Fibroblast of villous mesenchyme (primary cell): ENCODE results near the gene UBE2D2. TPM values are rescaled to one million over a fixed set of nuclear protein-coding genes. Genes with fewer than 3 reads are reported as not detected.
"Not testable (repeated sequence)": the region's sequence is repeated elsewhere in the genome, so short reads cannot be mapped to it uniquely, and the experiment has no call there.

Source experiments
- DNase-seq: peaks from one replicate; pipeline ENCODE4 v3.0.0-alpha.2; 2010; ENCODE audit warnings: low read depth
- H3K4me3 ChIP-seq: 2 replicates; pipeline ENCODE4 v1.5.1; 2011; ENCODE audit warnings: low read depth, mild to moderate bottlenecking, low read length
- total RNA-seq: library from RNA; depleted of rRNA; stranded (reverse); fragments of >200 nt; gene quantifications from 2 replicates; pipeline ENCODE4 v1.2.3, GENCODE V29; 2012
- TF ChIP-seq, protein P1 (sequence below): IDR thresholded peaks from 2 replicates; pipeline ENCODE4 v1.5.1; 2012; ENCODE audit warnings: low read depth, mild to moderate bottlenecking, low read length; ENCODE audit not compliant: insufficient read depth

Gene UBE2D2
- total RNA-seq, 1 donor: 56.6 TPM

DNA sequence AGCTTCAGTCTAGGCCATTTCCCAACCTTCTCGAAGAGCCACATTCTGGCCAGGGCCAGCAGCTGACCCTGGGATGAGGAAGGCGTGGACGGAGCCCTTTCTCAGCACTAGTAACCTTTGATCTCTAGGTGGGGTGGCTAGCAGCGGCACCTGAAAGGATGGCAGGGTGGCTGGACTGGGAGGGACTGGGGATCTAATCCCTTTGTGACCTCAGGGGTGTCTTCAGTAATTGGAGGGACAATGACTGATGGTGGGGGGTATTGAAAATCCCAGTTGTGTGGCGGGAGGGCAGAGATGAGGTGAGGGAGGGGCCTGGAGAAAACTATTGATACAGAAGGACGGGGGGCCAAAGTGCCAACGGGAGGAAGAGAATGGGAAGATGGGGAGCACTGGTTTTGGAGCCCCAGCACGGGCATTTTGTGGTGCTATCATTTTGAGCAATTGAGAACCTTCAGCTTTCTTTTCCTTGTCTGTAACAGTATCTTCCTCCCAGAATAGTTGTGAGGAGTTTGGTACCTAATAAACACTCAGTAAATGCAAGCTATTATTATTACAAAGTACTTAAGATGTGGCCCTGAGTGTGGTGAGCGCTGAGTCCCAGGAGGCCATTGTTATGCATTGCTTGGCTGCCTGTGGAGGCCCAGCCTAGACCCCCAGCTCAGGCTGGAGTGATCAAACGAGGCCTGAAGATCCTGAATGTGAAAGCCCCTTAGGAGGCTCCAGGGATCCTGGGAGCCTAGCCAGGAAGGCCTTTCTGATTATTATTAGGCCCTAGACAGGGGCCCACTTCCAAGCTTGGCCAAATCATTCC lies 37.3 kb upstream of the UBE2D2 start:
- no peak for DNase-seq
- no peak overlapping the region for H3K4me3 ChIP-seq
- TF ChIP-seq, protein P1, sequence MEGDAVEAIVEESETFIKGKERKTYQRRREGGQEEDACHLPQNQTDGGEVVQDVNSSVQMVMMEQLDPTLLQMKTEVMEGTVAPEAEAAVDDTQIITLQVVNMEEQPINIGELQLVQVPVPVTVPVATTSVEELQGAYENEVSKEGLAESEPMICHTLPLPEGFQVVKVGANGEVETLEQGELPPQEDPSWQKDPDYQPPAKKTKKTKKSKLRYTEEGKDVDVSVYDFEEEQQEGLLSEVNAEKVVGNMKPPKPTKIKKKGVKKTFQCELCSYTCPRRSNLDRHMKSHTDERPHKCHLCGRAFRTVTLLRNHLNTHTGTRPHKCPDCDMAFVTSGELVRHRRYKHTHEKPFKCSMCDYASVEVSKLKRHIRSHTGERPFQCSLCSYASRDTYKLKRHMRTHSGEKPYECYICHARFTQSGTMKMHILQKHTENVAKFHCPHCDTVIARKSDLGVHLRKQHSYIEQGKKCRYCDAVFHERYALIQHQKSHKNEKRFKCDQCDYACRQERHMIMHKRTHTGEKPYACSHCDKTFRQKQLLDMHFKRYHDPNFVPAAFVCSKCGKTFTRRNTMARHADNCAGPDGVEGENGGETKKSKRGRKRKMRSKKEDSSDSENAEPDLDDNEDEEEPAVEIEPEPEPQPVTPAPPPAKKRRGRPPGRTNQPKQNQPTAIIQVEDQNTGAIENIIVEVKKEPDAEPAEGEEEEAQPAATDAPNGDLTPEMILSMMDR: no peak

GRCh38 chr5:139524446-139524845 lies 36.7 kb upstream of the UBE2D2 start:
- TF ChIP-seq, protein P1: no peak
- no peak for DNase-seq
- H3K4me3 ChIP-seq: no peak overlapping the region

GRCh38 chr5:139524940-139525585 lies 36.1 kb upstream of the UBE2D2 start:
- no peak for DNase-seq
- TF ChIP-seq, protein P1: no peak
- H3K4me3 ChIP-seq: no peak overlapping the region

- not testable (repeated sequence) for DNase-seq, H3K4me3 ChIP-seq
These were observed 35.4 kb upstream of the UBE2D2 start for GRCh38 chr5:139525586-139526308.

GRCh38 chr5:139526309-139527089 lies 34.6 kb upstream of the UBE2D2 start:
- not testable (repeated sequence) for DNase-seq, H3K4me3 ChIP-seq

DNA sequence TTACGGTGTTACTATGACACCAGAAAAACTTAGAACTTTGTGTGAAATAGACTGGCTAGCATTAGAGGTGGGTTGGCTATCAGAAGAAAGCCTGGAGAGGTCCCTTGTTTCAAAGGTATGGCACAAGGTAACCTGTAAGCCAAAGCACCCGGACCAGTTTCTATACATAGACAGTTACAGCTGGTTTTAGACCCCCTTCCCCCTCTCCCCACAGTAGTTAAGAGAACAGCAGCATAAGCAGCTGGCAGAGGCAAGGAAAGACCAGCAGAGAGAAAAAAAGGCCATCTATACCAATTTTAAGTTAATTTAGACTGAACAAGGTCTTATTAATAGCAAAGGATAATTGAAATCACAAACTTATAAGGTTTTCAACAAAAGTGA lies 34.1 kb upstream of the UBE2D2 start:
- not testable (repeated sequence) for DNase-seq, H3K4me3 ChIP-seq

- DNase-seq: not testable (repeated sequence)
These were observed 33.2 kb upstream of the UBE2D2 start for GRCh38 chr5:139527896-139528467.

DNA sequence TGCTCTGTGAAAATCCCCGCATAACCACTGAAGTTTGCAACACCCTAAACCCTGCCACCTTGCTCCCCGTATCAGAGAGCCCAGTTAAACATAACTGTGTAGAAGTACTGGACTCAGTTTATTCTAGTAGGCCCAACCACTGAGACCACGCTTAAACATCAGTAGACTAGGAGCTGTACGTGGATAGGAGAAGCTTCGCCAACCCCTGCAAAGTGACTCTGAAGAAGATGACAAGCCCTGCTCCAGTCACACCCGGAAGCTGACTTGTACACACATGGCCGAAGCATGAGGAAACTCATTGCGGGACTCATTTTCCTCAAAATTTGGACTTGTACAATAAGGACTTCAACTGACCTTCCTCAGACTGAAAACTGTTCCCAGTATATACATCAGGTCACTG lies 32.4 kb upstream of the UBE2D2 start:
- H3K4me3 ChIP-seq, DNase-seq: not testable (repeated sequence)

More at GRCh38 chr5:139527896-139528467, 33.2 kb upstream of the UBE2D2 start:
- not testable (repeated sequence) for H3K4me3 ChIP-seq

GRCh38 chr5:139530079-139530478 lies 31.1 kb upstream of the UBE2D2 start:
- not testable (repeated sequence) for H3K4me3 ChIP-seq

More at GRCh38 chr5:139530079-139530478, 31.1 kb upstream of the UBE2D2 start:
- DNase-seq: not testable (repeated sequence)
